ENCODE measurements around the gene ZNF513. TPM values are rescaled to one million over a fixed set of nuclear protein-coding genes. Genes with fewer than 3 reads are reported as not detected.
"Not testable (repeated sequence)": the region's sequence is repeated elsewhere in the genome, so short reads cannot be mapped to it uniquely, and the experiment has no call there.

The ZNF513 gene
- total RNA-seq, 1 donor from 2014 or later, result 12.0 TPM

DNA sequence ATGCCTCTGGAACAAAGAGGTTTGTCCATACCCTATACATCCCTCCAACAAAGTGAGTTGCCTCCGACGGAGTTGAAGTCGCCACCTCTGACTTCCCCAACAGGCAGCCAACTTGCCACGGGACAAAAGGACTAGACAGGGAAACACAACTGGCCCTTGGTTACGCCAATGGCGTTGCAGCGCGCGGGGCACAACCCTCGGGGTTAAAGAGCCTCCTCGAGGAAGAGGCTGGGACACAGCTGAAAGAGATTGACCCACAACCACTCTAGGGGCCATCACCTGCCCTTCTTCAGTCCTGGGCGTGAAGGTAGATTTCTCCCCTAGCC, 24.5 kb downstream of the ZNF513 start:
- no peak for DNase-seq

DNA sequence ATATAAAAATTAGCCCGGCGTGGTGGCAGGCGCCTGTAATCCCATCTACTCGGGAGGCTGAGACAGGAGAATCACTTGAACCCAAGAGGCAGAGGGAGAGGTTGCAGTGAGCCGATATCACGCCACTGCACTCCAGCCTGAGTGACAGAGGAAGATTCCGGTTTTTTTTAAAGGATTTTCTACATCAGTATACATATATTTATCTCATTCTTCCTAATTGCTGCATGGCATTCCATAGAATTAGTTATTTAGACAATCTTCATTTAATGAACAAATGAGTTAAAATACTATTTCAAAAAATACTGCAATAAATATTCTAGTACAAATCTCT, 26.0 kb downstream of the ZNF513 start:
- DNase-seq, result no peak

DNA sequence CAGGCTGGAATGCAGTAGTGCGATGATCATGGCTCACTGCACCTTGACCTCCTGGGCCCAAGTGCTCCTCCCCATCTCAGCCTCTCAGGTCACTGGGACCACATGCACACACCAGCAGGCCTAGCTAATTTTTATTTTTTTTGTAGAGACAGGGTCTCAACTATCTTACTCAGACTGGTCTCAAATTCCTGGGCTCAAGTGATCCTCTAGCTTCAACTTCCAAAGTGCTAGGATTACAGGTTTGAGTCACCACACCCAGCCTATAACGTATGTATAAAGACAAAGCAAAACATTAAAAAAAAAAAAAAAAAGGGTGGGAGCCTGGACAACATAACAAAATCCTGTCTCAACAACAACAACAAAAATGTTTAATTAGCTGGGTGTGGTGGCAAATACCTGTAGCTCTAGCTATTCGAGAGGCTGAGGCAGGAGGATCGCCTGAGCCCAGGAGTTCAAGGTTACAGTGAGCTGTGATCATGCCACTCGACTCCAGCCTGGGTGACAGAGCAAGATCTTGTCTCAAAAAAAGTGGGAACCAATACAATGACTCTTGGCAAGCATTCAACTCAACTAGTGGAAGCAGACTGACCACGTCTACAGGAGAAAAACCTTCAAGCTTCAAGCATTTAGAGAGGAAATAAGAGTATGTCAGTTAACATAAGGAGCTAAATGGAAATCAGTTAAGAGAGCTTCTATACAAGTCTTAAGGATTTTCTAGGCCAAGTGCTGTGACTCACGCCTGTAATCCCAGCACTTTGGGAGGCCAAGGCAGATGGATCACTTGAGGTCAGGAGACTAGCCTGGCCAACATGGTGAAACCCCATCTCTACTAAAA, 26.6 kb downstream of the ZNF513 start:
- no peak for DNase-seq

DNA sequence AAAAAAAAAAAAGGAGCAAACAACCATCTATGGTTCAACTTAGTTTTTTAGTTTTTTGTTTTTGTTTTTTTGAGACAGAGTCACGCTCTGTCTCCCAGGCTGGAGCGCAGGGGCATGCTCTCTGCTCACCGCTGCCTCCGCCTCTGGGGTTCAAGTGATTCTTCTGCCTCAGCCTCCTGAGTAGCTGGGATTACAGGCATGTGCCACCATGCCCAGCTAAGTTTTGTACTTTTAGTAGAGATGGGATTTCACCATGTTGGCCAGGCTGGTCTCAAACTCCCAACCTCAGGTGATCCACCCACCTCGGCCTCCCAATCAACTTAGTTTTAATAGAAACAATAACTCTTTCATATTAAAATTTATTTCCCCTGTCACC, 27.2 kb downstream of the ZNF513 start:
- not testable (repeated sequence) for DNase-seq

DNA sequence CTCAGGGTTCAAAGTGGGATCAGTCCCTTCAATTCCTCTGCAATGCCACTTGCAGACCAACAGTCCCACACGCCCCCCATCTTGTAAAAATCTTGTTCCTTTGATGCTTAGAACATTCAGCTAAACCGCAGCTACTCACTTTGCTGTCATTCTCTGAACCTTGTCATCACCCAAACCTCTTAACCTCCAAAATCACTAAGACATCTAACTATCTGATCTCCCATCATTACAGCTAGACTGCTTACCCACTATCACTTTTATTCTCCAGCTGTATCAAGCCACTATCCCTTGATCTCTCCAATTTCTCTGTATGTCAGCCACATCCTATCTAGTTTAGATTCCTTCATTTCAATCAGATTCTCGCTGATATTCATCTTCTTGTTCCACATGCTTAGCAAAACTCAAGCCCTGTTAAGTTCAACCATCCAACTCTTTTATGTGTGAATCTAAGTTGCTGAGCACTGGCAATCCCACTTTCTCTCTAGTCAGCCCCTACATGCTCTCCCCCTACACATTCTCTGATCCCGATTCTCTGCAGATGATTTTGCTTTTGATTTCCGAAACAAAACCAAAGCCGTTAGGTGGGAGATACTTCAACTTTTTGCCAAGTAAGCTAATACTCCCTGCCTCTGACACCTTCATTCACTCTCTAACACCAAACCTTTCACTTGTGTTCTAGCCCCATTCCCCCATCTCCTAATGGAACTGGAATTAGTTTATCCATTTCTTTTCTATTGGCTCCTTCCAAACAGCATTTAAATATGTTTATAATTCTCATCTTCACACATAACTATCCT, 28.5 kb downstream of the ZNF513 start:
- DNase-seq, result no peak

DNA sequence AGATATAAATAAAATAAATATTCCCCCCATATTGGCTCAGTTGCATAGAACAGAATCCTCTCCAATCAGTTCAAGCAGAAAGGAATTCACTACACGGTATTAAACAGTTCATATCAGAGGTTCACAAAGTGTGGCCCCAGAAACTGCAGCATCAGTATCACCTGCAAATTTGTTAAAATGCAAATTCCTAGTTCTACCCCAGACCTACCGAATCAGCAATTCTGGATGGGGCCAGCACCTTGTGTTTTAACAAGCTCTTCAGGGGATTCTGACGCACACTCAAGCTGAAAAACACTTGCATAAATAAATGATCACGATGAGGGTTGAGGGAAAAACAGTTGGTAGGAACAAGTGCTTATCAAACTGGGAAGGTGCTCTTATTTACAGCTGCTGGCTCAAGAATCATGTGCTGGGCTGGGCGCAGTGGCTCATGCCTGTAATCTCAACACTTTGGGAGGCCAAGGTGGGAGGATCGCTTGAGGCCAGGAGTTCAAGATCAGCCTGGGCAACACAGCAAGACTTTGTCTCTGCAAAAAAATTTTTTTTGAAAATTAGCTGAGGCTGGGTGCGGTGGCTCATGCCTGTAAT, 30.3 kb downstream of the ZNF513 start:
- DNase-seq, result no peak

DNA sequence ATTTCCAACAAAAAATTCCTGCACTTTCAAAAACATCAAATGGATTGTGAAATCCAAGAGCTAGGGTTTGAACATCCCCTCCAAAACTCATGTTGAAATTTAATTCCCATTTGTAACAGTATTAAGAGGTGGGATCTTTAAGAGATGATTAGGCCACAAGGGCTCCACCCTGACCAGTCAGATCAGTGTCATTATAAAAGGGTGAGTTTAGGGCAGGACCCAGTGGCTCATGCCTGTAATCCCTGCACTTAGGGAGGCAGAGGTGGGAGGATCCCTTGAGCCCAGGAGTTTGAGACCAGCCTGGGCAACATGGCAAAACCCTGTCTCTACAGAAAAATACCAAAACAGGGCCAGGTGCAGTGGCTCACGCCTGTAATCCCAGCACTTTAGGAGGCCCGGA, 32.9 kb downstream of the ZNF513 start:
- DNase-seq, result no peak

DNA sequence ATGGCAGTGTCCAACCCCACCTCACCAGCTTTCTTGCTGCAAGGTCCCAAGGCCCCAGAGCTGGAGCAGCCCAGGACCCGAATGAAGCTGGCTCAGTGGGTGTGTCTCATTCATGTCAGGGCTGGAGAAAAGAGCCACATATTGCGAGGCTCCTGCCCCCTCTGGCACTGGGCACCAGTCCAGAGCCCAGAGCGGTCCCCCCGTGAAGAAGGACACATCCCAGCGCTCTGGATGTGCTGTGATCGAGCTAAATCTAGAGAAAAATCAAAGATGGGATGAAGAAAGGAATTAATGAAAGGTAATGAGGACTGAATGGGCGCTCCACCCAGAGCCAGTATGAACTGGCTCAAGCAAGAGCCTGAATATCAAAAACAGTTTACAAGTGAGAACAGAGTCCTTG, 44.4 kb downstream of the ZNF513 start:
- no peak for DNase-seq

DNA sequence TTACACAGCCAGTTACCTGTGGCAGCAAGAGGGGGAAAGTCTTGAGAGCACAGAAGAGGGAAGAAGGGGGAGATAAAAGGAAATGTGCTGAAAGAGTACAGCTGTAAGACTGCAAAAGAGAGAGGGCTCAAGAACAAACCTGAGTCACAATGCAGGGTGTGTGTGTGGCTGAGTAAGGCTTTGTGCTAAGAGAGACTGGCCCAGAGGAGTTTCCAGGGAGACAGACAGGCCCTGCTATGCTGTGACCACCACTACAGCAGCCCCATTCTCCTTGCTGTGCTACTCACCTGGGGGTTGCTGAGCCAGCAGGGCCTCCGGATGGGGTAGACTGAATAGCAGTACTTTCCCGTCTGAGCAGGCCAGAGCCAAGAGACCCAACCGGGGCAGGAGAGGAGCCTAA, 45.2 kb downstream of the ZNF513 start:
- no peak for DNase-seq

Other genes starting within 250 kb of the ZNF513 start
- gene PREB, start 246.1 kb downstream of the ZNF513 start, total RNA-seq, result 19.0 TPM
- not detected for gene PRR30, start 241.3 kb downstream of the ZNF513 start, total RNA-seq
- not detected for gene TCF23, start 231.7 kb downstream of the ZNF513 start, total RNA-seq
- gene ATRAID, start 168.7 kb downstream of the ZNF513 start, total RNA-seq, result 43.7 TPM
- 15.6 TPM for gene SLC5A6, start 168.5 kb downstream of the ZNF513 start, total RNA-seq
- gene CAD, start 163.4 kb downstream of the ZNF513 start, total RNA-seq, result 16.2 TPM
- gene SLC30A3, start 117.7 kb downstream of the ZNF513 start, total RNA-seq, result 0.47 TPM
- gene DNAJC5G, start 105.3 kb downstream of the ZNF513 start, total RNA-seq, result not detected
- not detected for gene TRIM54, start 98.3 kb downstream of the ZNF513 start, total RNA-seq
- 1.1 TPM for gene UCN, start 72.3 kb downstream of the ZNF513 start, total RNA-seq
- 36.8 TPM for gene MPV17, start 57.6 kb downstream of the ZNF513 start, total RNA-seq
- gene GTF3C2, start 24.0 kb downstream of the ZNF513 start, total RNA-seq, result 28.2 TPM
- gene EIF2B4, start 10.4 kb downstream of the ZNF513 start, total RNA-seq, result 19.2 TPM
- gene SNX17, start 10.1 kb downstream of the ZNF513 start, total RNA-seq, result 51.5 TPM
- gene PPM1G, start 28.9 kb upstream of the ZNF513 start, total RNA-seq, result 58.0 TPM
- gene NRBP1, start 47.9 kb upstream of the ZNF513 start, total RNA-seq, result 58.8 TPM
- not detected for gene KRTCAP3, start 61.6 kb upstream of the ZNF513 start, total RNA-seq
- gene IFT172, start 109.0 kb upstream of the ZNF513 start, total RNA-seq, result 28.5 TPM
- gene FNDC4, start 114.5 kb upstream of the ZNF513 start, total RNA-seq, result 41.3 TPM
- 0.16 TPM for gene GCKR, start 116.1 kb upstream of the ZNF513 start, total RNA-seq
- gene ZNF512, start 202.3 kb upstream of the ZNF513 start, total RNA-seq, result 55.8 TPM
- gene CCDC121, start 248.3 kb upstream of the ZNF513 start, total RNA-seq, result 5.9 TPM
- 29.6 TPM for gene GPN1, start 248.3 kb upstream of the ZNF513 start, total RNA-seq